ELF-1 (cell line): ENCODE data around the gene CPSF4.

ENCODE experiments used
- DNase-seq: peaks from one replicate; pipeline ENCODE4 v3.0.0-alpha.2; 2016; ENCODE audit warnings: low read depth, low spot score

The CPSF4 gene

GRCh38 chr7:99408379-99409191 is 30.2 kb upstream of the CPSF4 start, which contains the start of the genes BUD31 and PDAP1:
Gene BUD31, plus strand, starts transcription at chr7:99408969. Its CDS starts 2,124 bp downstream, at chr7:99411093.
Gene PDAP1, minus strand, starts transcription at chr7:99408597. Its CDS starts 49 bp downstream, at chr7:99408548.
- DNase-seq, result peak; percentile 99

- no peak for DNase-seq
Observed at GRCh38 chr7:99409192-99409572, 29.6 kb upstream of the CPSF4 start.

- DNase-seq, result no peak
Observed at GRCh38 chr7:99409806-99410205, 28.9 kb upstream of the CPSF4 start.

- DNase-seq, result no peak
Observed at GRCh38 chr7:99410635-99411034, 28.1 kb upstream of the CPSF4 start.

GRCh38 chr7:99415513-99416127 is 23.1 kb upstream of the CPSF4 start:
- peak; percentile 77 for DNase-seq

GRCh38 chr7:99418260-99418659 is 20.5 kb upstream of the CPSF4 start:
- no peak for DNase-seq

GRCh38 chr7:99419323-99420021 is 19.3 kb upstream of the CPSF4 start:
- DNase-seq, result no peak

- no peak for DNase-seq
Observed at GRCh38 chr7:99420213-99420612, 18.5 kb upstream of the CPSF4 start.

- DNase-seq, result no peak
Observed at GRCh38 chr7:99420986-99421385, 17.8 kb upstream of the CPSF4 start.

GRCh38 chr7:99422186-99422585 is 16.6 kb upstream of the CPSF4 start:
- DNase-seq, result no peak

GRCh38 chr7:99422625-99423024 is 16.1 kb upstream of the CPSF4 start:
- no peak for DNase-seq

- DNase-seq, result no peak
Observed at GRCh38 chr7:99424932-99425730, 13.6 kb upstream of the CPSF4 start.

GRCh38 chr7:99428972-99429566 is 9.7 kb upstream of the CPSF4 start:
- peak; percentile 21 for DNase-seq

- no peak for DNase-seq
Observed at GRCh38 chr7:99429756-99430155, 9.0 kb upstream of the CPSF4 start.

- peak; percentile 95 for DNase-seq
Observed at GRCh38 chr7:99431756-99432540, 6.8 kb upstream of the CPSF4 start.

GRCh38 chr7:99433158-99433557 is 5.6 kb upstream of the CPSF4 start:
- no peak for DNase-seq

- DNase-seq, result no peak
Observed at GRCh38 chr7:99437946-99438572, 684 bp upstream of the CPSF4 start.

GRCh38 chr7:99440195-99440594 is 1.5 kb downstream of the CPSF4 start:
- peak; percentile 87 for DNase-seq

- no peak for DNase-seq
Observed at GRCh38 chr7:99446096-99446495, 7.4 kb downstream of the CPSF4 start.

- DNase-seq, result no peak
Observed at GRCh38 chr7:99447943-99448342, 9.2 kb downstream of the CPSF4 start.
